ELR (cell line): ENCODE measurements around the gene CRELD1.
"Not testable (repeated sequence)": the region's sequence is repeated elsewhere in the genome, so short reads cannot be mapped to it uniquely, and the experiment has no call there.

ENCODE experiments used
- DNase-seq: peaks from one replicate; pipeline ENCODE4 v3.0.0-alpha.2; 2015; ENCODE audit warnings: low read depth

CRELD1 gene

GRCh38 chr3:9935966-9936510, 2.4 kb downstream of the CRELD1 start:
- DNase-seq: no peak

- DNase-seq: no peak
Measured at GRCh38 chr3:9937486-9938238, 4.0 kb downstream of the CRELD1 start.

GRCh38 chr3:9938966-9939365, 5.3 kb downstream of the CRELD1 start:
- DNase-seq: no peak

- DNase-seq: not testable (repeated sequence)
Measured at GRCh38 chr3:9939906-9940305, 6.3 kb downstream of the CRELD1 start.

- no peak for DNase-seq
Measured at GRCh38 chr3:9940746-9941145, 7.1 kb downstream of the CRELD1 start.

GRCh38 chr3:9942164-9942563, 8.5 kb downstream of the CRELD1 start:
- no peak for DNase-seq

GRCh38 chr3:9942934-9943690, 9.5 kb downstream of the CRELD1 start:
- DNase-seq: no peak

- no peak for DNase-seq
Measured at GRCh38 chr3:9944271-9944670, 10.6 kb downstream of the CRELD1 start.

- no peak for DNase-seq
Measured at GRCh38 chr3:9945358-9945757, 11.7 kb downstream of the CRELD1 start.

GRCh38 chr3:9946112-9947024, 12.7 kb downstream of the CRELD1 start:
- peak; percentile 91 for DNase-seq

GRCh38 chr3:9947025-9947995, 13.7 kb downstream of the CRELD1 start:
- DNase-seq: peak; percentile 81

GRCh38 chr3:9948586-9948985, 15.0 kb downstream of the CRELD1 start:
- no peak for DNase-seq

GRCh38 chr3:9949115-9949514, 15.5 kb downstream of the CRELD1 start:
- no peak for DNase-seq

- no peak for DNase-seq
Measured at GRCh38 chr3:9949626-9950025, 16.0 kb downstream of the CRELD1 start.

GRCh38 chr3:9951126-9951525, 17.5 kb downstream of the CRELD1 start:
- DNase-seq: no peak

- no peak for DNase-seq
Measured at GRCh38 chr3:9951598-9951961, 17.9 kb downstream of the CRELD1 start.

GRCh38 chr3:9951962-9952805, 18.6 kb downstream of the CRELD1 start, which contains the start of gene PRRT3:
TSS of gene PRRT3 (minus strand) at chr3:9952408. CDS start at chr3:9950115, 2,293 bp downstream.
- peak; percentile 59 for DNase-seq

GRCh38 chr3:9955067-9955502, 21.5 kb downstream of the CRELD1 start:
- DNase-seq: no peak

- peak; percentile 16 for DNase-seq
Measured at GRCh38 chr3:9955611-9956352, 22.1 kb downstream of the CRELD1 start.
